IMR-90 (cell line): ENCODE results near the gene OR5C1. TPM values are rescaled to one million over a fixed set of nuclear protein-coding genes. Genes with fewer than 3 reads are reported as not detected.
A peak's percentile ranks its signal among the peaks of the same experiment; 100 is the strongest.

Source experiments
- ATAC-seq: fragments of 200-7000 bp; cut with Tn5 transposase; 2 replicates; pipeline ENCODE4 v1.9.1; 2020; ENCODE audit warnings: low read depth, mild to moderate bottlenecking, moderate library complexity
- BruUV-seq: library from RNA; stranded (reverse); fragments of 400-500 nt; replicated peaks from 2 replicates; lab custom pipeline; 2021; lab: Mats Ljungman, UMichigan
- CTCF ChIA-PET: fragments of 300-600 bp; formaldehyde crosslinking; extraction: SDS; loops from one replicate; lab custom pipeline; 2021; ENCODE audit warnings: antibody characterized with exemption; lab: Yijun Ruan, JAX
- POLR2A ChIA-PET: fragments of 300-600 bp; sonication (Branson Sonifier 250); formaldehyde crosslinking; loops from one replicate; lab custom pipeline; 2022; ENCODE audit warnings: antibody characterized with exemption; ENCODE audit not compliant: unreplicated experiment; lab: Charles Lee
- DNase-seq: peaks from one replicate; pipeline ENCODE4 v3.0.0; 2013
- H2AFZ ChIP-seq: replicated peaks from 2 replicates; pipeline ENCODE3; 2013; ENCODE audit warnings: low read length, mild to moderate bottlenecking; ENCODE audit not compliant: poor library complexity
- H2AK5ac ChIP-seq: 2 replicates; pipeline ENCODE4 v1.6.1; 2013; ENCODE audit warnings: low read depth, low read length, inconsistent platforms
- H2AK9ac ChIP-seq: replicated peaks from 2 replicates; pipeline ENCODE3; 2013; ENCODE audit warnings: mild to moderate bottlenecking, low read depth, low read length, moderate library complexity; ENCODE audit not compliant: poor library complexity
- H2BK120ac ChIP-seq: 2 replicates; pipeline ENCODE4 v1.6.1; 2013; ENCODE audit warnings: low read depth, low read length, inconsistent platforms
- H2BK15ac ChIP-seq: 3 replicates; pipeline ENCODE4 v1.6.1; 2013; ENCODE audit warnings: low read depth, low read length, inconsistent platforms
- H2BK20ac ChIP-seq: 2 replicates; pipeline ENCODE4 v1.6.1; 2013; ENCODE audit warnings: low read depth, mild to moderate bottlenecking, inconsistent platforms, low read length, moderate library complexity
- H2BK5ac ChIP-seq: 2 replicates; pipeline ENCODE4 v1.6.1; 2013; ENCODE audit warnings: mild to moderate bottlenecking, low read depth, low read length, inconsistent platforms; ENCODE audit not compliant: poor library complexity, severe bottlenecking
- H3K14ac ChIP-seq: replicated peaks from 2 replicates; pipeline ENCODE4 v1.6.1; 2013; ENCODE audit warnings: low read depth, low read length, inconsistent platforms
- H3K18ac ChIP-seq: 2 replicates; pipeline ENCODE4 v1.6.1; 2013; ENCODE audit warnings: low read depth, low read length, control low read depth
- H3K23ac ChIP-seq: 2 replicates; pipeline ENCODE4 v1.6.1; 2013; ENCODE audit warnings: low read depth, low read length, inconsistent platforms
- H3K27ac ChIP-seq: 2 replicates; pipeline ENCODE4 v1.5.1; 2013; ENCODE audit warnings: mild to moderate bottlenecking, control low read depth, low read length; ENCODE audit not compliant: insufficient read depth
- H3K27me3 ChIP-seq: 2 replicates; pipeline ENCODE4 v1.6.1; 2013; ENCODE audit warnings: low read length; ENCODE audit not compliant: control insufficient read depth, insufficient read depth
- H3K36me3 ChIP-seq: 2 replicates; pipeline ENCODE4 v1.6.1; 2013; ENCODE audit warnings: low read length, mixed read lengths; ENCODE audit not compliant: control insufficient read depth, insufficient read depth
- H3K4ac ChIP-seq: 2 replicates; pipeline ENCODE4 v1.6.1; 2013; ENCODE audit warnings: low read depth, low read length, inconsistent platforms
- H3K4me1 ChIP-seq: 2 replicates; pipeline ENCODE4 v1.6.1; 2013; ENCODE audit warnings: low read length, mixed read lengths; ENCODE audit not compliant: control insufficient read depth, insufficient read depth
- H3K4me2 ChIP-seq: 2 replicates; pipeline ENCODE4 v1.6.1; 2013; ENCODE audit warnings: low read depth, mild to moderate bottlenecking, control low read depth, low read length, moderate library complexity
- H3K4me3 ChIP-seq: 2 replicates; pipeline ENCODE4 v1.5.1; 2013; ENCODE audit warnings: low read depth, mild to moderate bottlenecking, control low read depth, low read length, moderate library complexity; ENCODE audit not compliant: insufficient read depth
- H3K56ac ChIP-seq: 2 replicates; pipeline ENCODE4 v1.6.1; 2013; ENCODE audit warnings: low read length, inconsistent platforms; ENCODE audit not compliant: insufficient read depth; ENCODE audit errors: extremely low read depth
- H3K79me1 ChIP-seq, 2 experiments: 2 replicates each; pipeline ENCODE4 v1.6.1; 2013; ENCODE audit warnings: low read length in 2 of 2, inconsistent platforms in 1 of 2, low read depth in 1 of 2
- H3K9ac ChIP-seq: 2 replicates; pipeline ENCODE4 v1.6.1; 2013; ENCODE audit warnings: low read depth, low read length, control low read depth
- H3K9me1 ChIP-seq: 2 replicates; pipeline ENCODE4 v1.6.1; 2013; ENCODE audit warnings: low read length, inconsistent platforms; ENCODE audit not compliant: insufficient read depth
- H3K9me3 ChIP-seq: 2 replicates; pipeline ENCODE4 v1.6.1; 2013; ENCODE audit warnings: low read length; ENCODE audit not compliant: control insufficient read depth, insufficient read depth
- H4K20me1 ChIP-seq: 2 replicates; pipeline ENCODE4 v1.6.1; 2013; ENCODE audit warnings: low read length, inconsistent platforms; ENCODE audit not compliant: insufficient read depth
- H4K5ac ChIP-seq: 2 replicates; pipeline ENCODE4 v1.6.1; 2013; ENCODE audit warnings: mild to moderate bottlenecking, low read depth, low read length, control low read depth
- H4K8ac ChIP-seq, 2 experiments: 2 replicates each; pipeline ENCODE4 v1.6.1; 2013; ENCODE audit warnings: low read depth in 2 of 2, low read length in 2 of 2, control low read depth in 1 of 2, inconsistent platforms in 1 of 2
- H4K91ac ChIP-seq: 2 replicates; pipeline ENCODE4 v1.6.1; 2013; ENCODE audit warnings: low read depth, low read length, inconsistent platforms; ENCODE audit not compliant: insufficient read depth
- BHLHE40 ChIP-seq: fragments of 150-350 bp; IDR thresholded peaks from 2 replicates; pipeline ENCODE4 v1.6.1; 2016; ENCODE audit warnings: mild to moderate bottlenecking, low read depth, low read length
- CEBPB ChIP-seq: IDR thresholded peaks from 2 replicates; pipeline ENCODE4 v1.6.1; 2012; ENCODE audit warnings: low read depth, low read length, improper control_type of control experiment
- CHD1 ChIP-seq: IDR thresholded peaks from 2 replicates; pipeline ENCODE4 v1.6.1; 2012; ENCODE audit warnings: low read depth, low read length, improper control_type of control experiment
- CTCF ChIP-seq: conservative IDR thresholded peaks from 2 replicates; pipeline ENCODE4 v1.5.1; 2012; ENCODE audit warnings: mild to moderate bottlenecking, low read depth, low read length, improper control_type of control experiment
- ELK1 ChIP-seq: fragments of 150-350 bp; IDR thresholded peaks from 2 replicates; pipeline ENCODE4 v1.6.1; 2016; ENCODE audit warnings: low read depth, mild to moderate bottlenecking, low read length, moderate library complexity, borderline replicate concordance
- FOS ChIP-seq: fragments of 150-350 bp; IDR thresholded peaks from 2 replicates; pipeline ENCODE4 v1.6.1; 2016; ENCODE audit warnings: low read depth, low read length
- MAFK ChIP-seq: IDR thresholded peaks from 2 replicates; pipeline ENCODE4 v1.6.1; 2012; ENCODE audit warnings: low read depth, low read length, improper control_type of control experiment
- MAZ ChIP-seq: IDR thresholded peaks from 2 replicates; pipeline ENCODE4 v1.6.1; 2012; ENCODE audit warnings: low read depth, mild to moderate bottlenecking, low read length, improper control_type of control experiment, moderate library complexity, borderline replicate concordance
- MXI1 ChIP-seq: IDR thresholded peaks from 2 replicates; pipeline ENCODE4 v1.6.1; 2012; ENCODE audit warnings: low read depth, mild to moderate bottlenecking, low read length, moderate library complexity, borderline replicate concordance
- NFE2L2 ChIP-seq: fragments of 150-350 bp; IDR thresholded peaks from 2 replicates; pipeline ENCODE4 v1.6.1; 2016; ENCODE audit warnings: low read depth, mild to moderate bottlenecking, low read length
- POLR2A ChIP-seq: IDR thresholded peaks from 2 replicates; pipeline ENCODE4 v1.6.1; 2012; ENCODE audit warnings: mild to moderate bottlenecking, low read depth, low read length
- RAD21 ChIP-seq: IDR thresholded peaks from 2 replicates; pipeline ENCODE4 v1.6.1; 2012; ENCODE audit warnings: low read length, improper control_type of control experiment
- RCOR1 ChIP-seq: IDR thresholded peaks from 2 replicates; pipeline ENCODE4 v1.6.1; 2012; ENCODE audit warnings: mild to moderate bottlenecking, low read length, improper control_type of control experiment; ENCODE audit not compliant: insufficient replicate concordance
- RFX5 ChIP-seq: IDR thresholded peaks from 2 replicates; pipeline ENCODE4 v1.8.0; 2012; ENCODE audit warnings: low read depth, mild to moderate bottlenecking, low read length, moderate library complexity
- SMC3 ChIP-seq: fragments of 150-350 bp; IDR thresholded peaks from 2 replicates; pipeline ENCODE4 v1.6.1; 2016; ENCODE audit warnings: low read depth, mild to moderate bottlenecking, antibody characterized with exemption, low read length, moderate library complexity
- USF2 ChIP-seq: fragments of 150-350 bp; IDR thresholded peaks from 2 replicates; pipeline ENCODE4 v1.6.1; 2017; ENCODE audit warnings: mild to moderate bottlenecking, antibody characterized with exemption, low read length, low read depth
- WGBS, 2 experiments: methylation state at CpG; one replicate each; pipeline versions ENCODE4 v1.1.5 to v1.1.7; 2013; ENCODE audit warnings: missing lambda C conversion rate in 2 of 2; ENCODE audit not compliant: insufficient read length in 1 of 2; ENCODE audit errors: extremely low coverage in 2 of 2; 5-methylcytosine and 5-hydroxymethylcytosine counted together
- dilution Hi-C: fragments of 300-500 bp; cut with HindIII; formaldehyde crosslinking; loops from one replicate; pipeline ENCODE4 v1.14.3; 2018; ENCODE audit warnings: low sequenced_read_pairs; ENCODE audit not compliant: unreplicated experiment
- in situ Hi-C: fragments of 300-500 bp; cut with MboI; formaldehyde crosslinking; loops from 3 replicates; pipeline ENCODE4 v1.14.3; 2019; ENCODE audit warnings: low sequenced_read_pairs, inconsistent platforms, mixed read lengths
- intact Hi-C: fragments of 100-400 bp; cut with micrococcal nuclease; formaldehyde crosslinking; loops from 2 replicates; pipeline ENCODE4 v1.10.0; 2022
- polyA plus RNA-seq, 3 experiments: library from polyadenylated mRNA; depleted of rRNA; stranded (reverse); fragments of >200 nt; gene quantifications; 2 replicates each; pipeline ENCODE4 v1.2.3, GENCODE V29; 2012; ENCODE audit warnings: low replicate concordance in 1 of 3
- total RNA-seq: library from RNA; depleted of rRNA; stranded (reverse); fragments of >200 nt; gene quantifications from 2 replicates; pipeline ENCODE4 v1.2.3, GENCODE V29; 2012

Gene OR5C1
- total and polyA plus RNA-seq, 2 of the 4 experiments (the other 2 are of a cell fraction), result not detected

- in situ Hi-C loops, result loop anchor here (25.0 kb wide), 1 partner anchor 502 kb away; no protein-coding TSS in a partner anchor
- ChIA-PET POLR2A (no interaction called here), CTCF (interaction anchor here (0.8 kb wide), 1 partner anchor 25 kb away, joined by 4 read pairs; no protein-coding TSS in a partner anchor)
- Histone ChIP-seq H4K5ac (no peak overlapping the region), H3K27ac (no peak overlapping the region), H3K36me3 (no peaks in the 10 kb centered on the region), H2BK120ac (no peak overlapping the region), H2BK5ac (no peak overlapping the region), H4K20me1 (no peaks in the 10 kb centered on the region), H3K9me3 (no peaks in the 10 kb centered on the region), H2BK15ac (no peak overlapping the region), H3K4ac (no peak overlapping the region), H3K56ac (no peak overlapping the region), H3K9ac (no peak overlapping the region), H3K4me2 (no peak overlapping the region), H2AFZ (no peak overlapping the region), H3K27me3 (no peaks in the 10 kb centered on the region; the same call in 1 of the 2 replicates), H3K4me3 (no peak overlapping the region), H2BK20ac (no peak overlapping the region), H2AK9ac (no peak overlapping the region), H3K79me1 (no peaks in the 10 kb centered on the region), H4K91ac (no peak overlapping the region), H3K9me1 (no peaks in the 10 kb centered on the region), H3K23ac (no peak overlapping the region), H2AK5ac (no peak overlapping the region), H3K4me1 (no peaks in the 10 kb centered on the region), H4K8ac (no peak overlapping the region), H3K14ac (no peak overlapping the region), H3K18ac (no peak overlapping the region)
- 83% methylated on average over 2 of the region's 4 CpGs; no CpG with 5 or more reads in 1 of the 2 experiments for WGBS, 2 experiments
- no peak for TF ChIP-seq MXI1
- TF ChIP-seq CEBPB, result no peak
- no peak for TF ChIP-seq ELK1
- TF ChIP-seq FOS, result no peak
- no peak for TF ChIP-seq SMC3
- TF ChIP-seq CTCF, result no peak
- TF ChIP-seq RFX5, result no peak
- no peak for TF ChIP-seq RAD21
- TF ChIP-seq BHLHE40, result no peak
- TF ChIP-seq USF2, result no peak
- no peak for TF ChIP-seq RCOR1
- no peak for TF ChIP-seq NFE2L2
- no peak for TF ChIP-seq CHD1
- TF ChIP-seq MAZ, result no peak
- TF ChIP-seq POLR2A, result no peak
- no peak for TF ChIP-seq MAFK
- DNase-seq (no peak), ATAC-seq (peak; percentile 35; the same call in 1 of the 2 replicates)
- dilution Hi-C loops, result no loop called here
- intact Hi-C loops, result no loop called here
- BruUV-seq, result no TSS peak
Measured at GRCh38 chr9:122835313-122835731, 46.6 kb downstream of the OR5C1 start.
